ENCODE measurements around the gene JAZF1. TPM values are rescaled to one million over a fixed set of nuclear protein-coding genes. Genes with fewer than 3 reads are reported as not detected.
A peak's percentile ranks its signal among the peaks of the same experiment; 100 is the strongest.

JAZF1 gene
- total RNA-seq, 1 experiment from 2014 or later = 3.4 TPM

- POLR2A ChIA-PET = no interaction called here
- RAD21 ChIA-PET (ENCODE audit: low non-redundant PET in 1 of 2, low total read pairs in 2 of 2, uncharacterized antibody in 2 of 2, unreplicated experiment in 2 of 2) = interaction anchor here in 1 of 2 experiments (0.7 kb wide), 2 partner anchors 8 to 337 kb away, joined by 3 to 5 read pairs; no protein-coding TSS in a partner anchor
- H4K20me1 ChIP-seq (ENCODE audit: insufficient read depth) = no peaks in the 10 kb centered on the region
- TF ChIP-seq TCF7L2 (IDR thresholded peaks at IDR 0.05; ENCODE audit: borderline replicate concordance, extremely low read depth, insufficient read depth, insufficient read length) = no peak
- TF ChIP-seq YY1 (IDR thresholded peaks at IDR 0.05; ENCODE audit: extremely low read depth, insufficient replicate concordance, low read depth, low read length) = peak; percentile 16
- TF ChIP-seq CTCF (IDR thresholded peaks at IDR 0.05 in 2 of 3, conservative IDR thresholded peaks at IDR 0.05 in 1 of 3; ENCODE audit: borderline replicate concordance in 1 of 3, insufficient read depth in 1 of 3, low read depth in 2 of 3, low read length in 2 of 3) = peak; percentile 48 to 86 (median 84); a peak in 5 of 6 replicates
- TF ChIP-seq RAD21 (IDR thresholded peaks at IDR 0.05; ENCODE audit: low read depth) = peak; percentile 59
- H3K36me3 ChIP-seq (ENCODE audit: control insufficient read depth in 1 of 2, insufficient read depth in 2 of 2, low read length in 2 of 2) = no peaks in the 10 kb centered on the region
- peak; percentile 27 for DNase-seq (ENCODE audit: low read depth, low spot score)
- intact Hi-C loops (cut with micrococcal nuclease) = loop anchor here (1.0 kb wide), 1 partner anchor 210 kb away; no protein-coding TSS in a partner anchor
- H3K9ac ChIP-seq (ENCODE audit: low read length) = no peak overlapping the region
- ATAC-seq = peak; percentile 99
- no peak overlapping the region for H2AFZ ChIP-seq (ENCODE audit: low read depth, low read length, poor library complexity, severe bottlenecking)
- H3K9me3 ChIP-seq (ENCODE audit: control insufficient read depth in 1 of 2, insufficient read depth in 1 of 2, low read depth in 1 of 2, low read length in 2 of 2) = no peaks in the 10 kb centered on the region
- no peaks in the 10 kb centered on the region for H3K27me3 ChIP-seq (ENCODE audit: insufficient read depth, low read length)
- no peaks in the 10 kb centered on the region for H3K79me2 ChIP-seq (ENCODE audit: insufficient read depth, low read length)
- H3K4me2 ChIP-seq (ENCODE audit: low read length) = peak overlapping the region; percentile 9; the same call in 1 of the 2 replicates
- no peak overlapping the region for H3K4me3 ChIP-seq (replicated peaks in 1 of 2; ENCODE audit: low read depth in 1 of 2, low read length in 2 of 2)
- CTCF ChIA-PET = interaction anchor here (0.6 to 3.7 kb wide), 28 partner anchors 8 to 892 kb away, joined by 3 to 33 read pairs (median 6); no protein-coding TSS in a partner anchor
- no peaks in the 10 kb centered on the region for H3K9me2 ChIP-seq (ENCODE audit: insufficient read depth)
- BruUV-seq (replicated peaks) = no TSS peak
- peaks cover 0 to 7% of the 10 kb centered on the region in 2 experiments; a peak in 2 of 4 replicates for H3K4me1 ChIP-seq (ENCODE audit: control insufficient read depth in 1 of 2, insufficient read depth in 2 of 2, low read length in 2 of 2)
- H3K27ac ChIP-seq (ENCODE audit: low read depth, low read length) = no peak overlapping the region
Measured at GRCh38 chr7:28062197-28062991, 118.2 kb downstream of the JAZF1 start.
